GM19238 (cell line): Measurements from ENCODE around the gene HDGF.
"Not testable (repeated sequence)": the region's sequence is repeated elsewhere in the genome, so short reads cannot be mapped to it uniquely, and the experiment has no call there.

Source experiments
- DNase-seq: peaks from one replicate; pipeline ENCODE4 v3.0.0; 2011; ENCODE audit warnings: low spot score; ENCODE audit not compliant: insufficient read length

The HDGF gene

GRCh38 chr1:156767101-156767878 lies 15.8 kb upstream of the HDGF start, which contains the start of gene PRCC:
TSS of gene PRCC (plus strand) at chr1:156767535. CDS start at chr1:156767772, 237 bp downstream.
- peak; percentile 83 for DNase-seq

GRCh38 chr1:156766298-156767100 lies 15.0 kb upstream of the HDGF start:
- no peak for DNase-seq

- DNase-seq = no peak
Measured at GRCh38 chr1:156765666-156766065, 14.2 kb upstream of the HDGF start.

GRCh38 chr1:156765136-156765535 lies 13.7 kb upstream of the HDGF start:
- not testable (repeated sequence) for DNase-seq

- DNase-seq = no peak
Measured at GRCh38 chr1:156760796-156761104, 9.3 kb upstream of the HDGF start.

- no peak for DNase-seq
Measured at GRCh38 chr1:156760092-156760795, 8.8 kb upstream of the HDGF start.

- DNase-seq = not testable (repeated sequence)
Measured at GRCh38 chr1:156757572-156758253, 6.2 kb upstream of the HDGF start.

GRCh38 chr1:156756355-156756754 lies 4.9 kb upstream of the HDGF start:
- DNase-seq = no peak

GRCh38 chr1:156755527-156755950 lies 4.1 kb upstream of the HDGF start:
- no peak for DNase-seq

GRCh38 chr1:156754219-156754618 lies 2.7 kb upstream of the HDGF start:
- no peak for DNase-seq

GRCh38 chr1:156752843-156753482 lies 1.5 kb upstream of the HDGF start:
- DNase-seq = no peak

GRCh38 chr1:156751757-156752481 lies 444 bp upstream of the HDGF start:
- peak; percentile 93 for DNase-seq

GRCh38 chr1:156750711-156751450 lies 594 bp downstream of the HDGF start:
- DNase-seq = no peak

GRCh38 chr1:156750191-156750672 lies 1.2 kb downstream of the HDGF start:
- DNase-seq = no peak

- DNase-seq = no peak
Measured at GRCh38 chr1:156749419-156750118, 1.9 kb downstream of the HDGF start.

- no peak for DNase-seq
Measured at GRCh38 chr1:156748670-156749418, 2.6 kb downstream of the HDGF start.

GRCh38 chr1:156747742-156748669 lies 3.5 kb downstream of the HDGF start:
- no peak for DNase-seq
